GM12864 (cell line): ENCODE results near the gene ZNF296.

Experiments used
- DNase-seq: peaks from one replicate; pipeline ENCODE4 v3.0.0-alpha.2; 2011; ENCODE audit warnings: low read depth
- H3K4me3 ChIP-seq: 2 replicates; pipeline ENCODE4 v1.5.1; 2011; ENCODE audit warnings: mild to moderate bottlenecking, low read depth, low read length, control low read depth
- CTCF ChIP-seq: IDR thresholded peaks from 2 replicates; pipeline ENCODE4 v1.5.1; 2011; ENCODE audit warnings: low read depth, mild to moderate bottlenecking, moderate library complexity, low read length, control low read depth, inconsistent platforms; ENCODE audit errors: missing control alignments

ZNF296 gene

DNA sequence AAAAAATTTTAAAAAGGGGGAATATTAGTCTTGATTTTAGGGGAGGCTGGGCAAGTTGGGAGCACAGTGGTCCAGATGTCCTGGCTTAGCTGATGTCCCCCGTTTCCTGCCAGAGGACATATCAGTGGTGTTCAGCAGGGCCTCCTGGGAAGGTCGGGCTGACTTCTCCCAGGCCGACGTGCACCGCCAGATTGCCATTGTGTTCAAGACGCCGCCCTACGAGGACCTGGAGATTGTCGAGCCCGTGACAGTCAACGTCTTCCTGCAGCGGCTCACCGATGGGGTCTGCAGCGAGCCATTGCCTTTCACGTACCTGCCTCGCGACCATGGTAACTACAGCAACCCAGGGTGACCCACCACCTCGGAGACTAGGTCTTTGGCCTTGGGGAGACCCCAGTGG, 43.9 kb downstream of the ZNF296 start:
- TF ChIP-seq CTCF: no peak
- no peak for DNase-seq
- no peak overlapping the region for H3K4me3 ChIP-seq

DNA sequence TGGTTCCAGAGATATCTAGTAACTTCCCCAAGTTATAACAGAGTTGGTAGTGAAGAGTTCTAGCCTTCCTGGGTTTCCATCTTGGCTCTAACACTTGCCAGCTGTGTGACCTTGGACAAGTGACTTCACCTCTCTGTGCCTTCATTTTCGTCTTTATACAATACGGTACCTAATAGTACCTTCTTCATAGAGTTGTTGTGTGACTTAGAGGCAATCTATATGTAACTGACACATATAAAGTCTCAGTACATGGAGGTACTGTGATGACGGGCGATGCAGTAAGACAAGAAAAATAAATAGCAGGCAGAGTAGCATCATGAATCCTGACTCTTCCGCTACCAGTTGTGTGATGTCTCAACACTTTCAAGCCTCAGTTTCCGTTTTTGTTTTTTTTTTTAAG, 45.5 kb downstream of the ZNF296 start:
- no peak overlapping the region for H3K4me3 ChIP-seq
- DNase-seq: no peak
- no peak for TF ChIP-seq CTCF

DNA sequence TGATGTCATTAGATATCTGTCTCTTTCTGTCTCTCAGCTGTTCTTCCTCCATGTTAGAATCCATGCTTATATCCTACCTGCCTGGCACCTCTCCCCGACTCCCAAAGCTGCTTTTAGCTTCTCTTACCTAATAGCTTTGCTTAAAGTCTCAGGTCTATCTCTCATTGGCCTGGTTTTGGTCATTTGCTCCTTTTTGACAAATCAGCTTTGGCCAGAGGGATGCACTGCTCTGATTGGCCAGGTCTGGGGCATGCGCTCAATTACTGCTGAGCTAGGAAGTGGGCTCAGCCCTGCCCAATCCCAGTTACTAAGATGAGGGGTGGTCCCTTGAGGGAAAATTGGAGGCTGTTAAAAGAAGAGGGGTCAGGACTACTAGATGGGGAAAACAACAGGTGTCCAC, 48.9 kb downstream of the ZNF296 start:
- TF ChIP-seq CTCF: no peak
- no peak for DNase-seq
- H3K4me3 ChIP-seq: no peak overlapping the region

GRCh38 chr19:45025264-45025663, 51.0 kb downstream of the ZNF296 start:
- DNase-seq: no peak
- no peak for TF ChIP-seq CTCF
- no peak overlapping the region for H3K4me3 ChIP-seq

DNA sequence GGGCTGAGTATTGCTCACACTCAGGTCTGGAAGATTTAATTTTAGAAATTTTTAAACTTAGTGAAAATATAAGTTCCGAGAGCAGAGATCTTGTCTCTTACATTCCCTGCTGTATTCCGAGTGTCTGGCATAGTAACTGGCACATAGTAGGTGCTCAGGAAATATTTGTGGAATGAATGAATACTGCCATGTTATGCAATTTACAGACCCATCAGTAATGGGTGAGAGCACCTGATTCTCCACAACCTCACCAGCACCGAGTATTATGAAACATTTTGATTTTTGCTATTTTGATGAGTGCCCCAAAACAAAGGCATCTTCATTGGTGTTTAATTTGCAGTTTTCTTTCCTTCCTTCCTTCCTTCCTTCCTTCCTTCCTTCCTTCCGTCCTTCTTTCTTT, 53.2 kb downstream of the ZNF296 start:
- no peak for TF ChIP-seq CTCF
- no peak for DNase-seq
- H3K4me3 ChIP-seq: no peak overlapping the region

DNA sequence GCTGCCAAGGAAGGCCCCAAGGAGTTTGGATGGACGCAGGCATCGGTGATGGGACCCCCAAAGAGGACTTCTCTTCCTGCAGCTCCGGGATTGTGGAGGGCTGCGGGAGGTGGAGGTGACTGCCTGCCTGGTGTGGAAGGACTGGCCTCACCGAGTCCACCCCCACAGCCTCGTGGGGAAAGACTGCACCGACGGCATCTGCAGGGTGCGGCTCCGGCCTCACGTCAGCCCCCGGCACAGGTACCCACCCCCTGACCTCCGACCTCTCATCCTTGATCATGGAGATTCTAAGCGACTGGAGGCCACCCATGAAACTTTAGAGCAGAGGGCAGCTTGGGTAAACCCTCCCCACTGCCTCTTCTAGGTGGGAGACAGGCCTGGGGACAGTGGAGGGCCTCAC, 54.3 kb downstream of the ZNF296 start:
- H3K4me3 ChIP-seq: no peak overlapping the region
- TF ChIP-seq CTCF: no peak
- DNase-seq: no peak
